ENCODE results near the gene P2RY2. TPM values are rescaled to one million over a fixed set of nuclear protein-coding genes. Genes with fewer than 3 reads are reported as not detected.

Gene P2RY2
- total RNA-seq (10 to 100 TPM; 18.7 to 90.9 (median 43.8) TPM), polyA plus RNA-seq (10 to 100 TPM; 43.8 to 50.9 (median 44.9) TPM)
- long read RNA-seq, donor 1, transcript P2RY2-203 (3 exons, 2,107 nt), result major isoform, 9 of 36 reads
- long read RNA-seq, donor 1, transcript P2RY2-202 (3 exons, 2,174 nt), result minor isoform, 8 of 36 reads
- long read RNA-seq, donor 1, partial matches to known transcripts, result 5 of 36 reads
- long read RNA-seq, donor 1, other reads (novel, unspliced or antisense), result 14 of 36 reads
- long read RNA-seq, donor 2, transcript P2RY2-203 (3 exons, 2,107 nt), result major isoform, 70 of 170 reads
- long read RNA-seq, donor 2, transcript P2RY2-202 (3 exons, 2,174 nt), result minor isoform, 31 of 170 reads
- long read RNA-seq, donor 2, partial matches to known transcripts, result 4 of 170 reads
- long read RNA-seq, donor 2, other reads (novel, unspliced or antisense), result 64 of 170 reads

DNA sequence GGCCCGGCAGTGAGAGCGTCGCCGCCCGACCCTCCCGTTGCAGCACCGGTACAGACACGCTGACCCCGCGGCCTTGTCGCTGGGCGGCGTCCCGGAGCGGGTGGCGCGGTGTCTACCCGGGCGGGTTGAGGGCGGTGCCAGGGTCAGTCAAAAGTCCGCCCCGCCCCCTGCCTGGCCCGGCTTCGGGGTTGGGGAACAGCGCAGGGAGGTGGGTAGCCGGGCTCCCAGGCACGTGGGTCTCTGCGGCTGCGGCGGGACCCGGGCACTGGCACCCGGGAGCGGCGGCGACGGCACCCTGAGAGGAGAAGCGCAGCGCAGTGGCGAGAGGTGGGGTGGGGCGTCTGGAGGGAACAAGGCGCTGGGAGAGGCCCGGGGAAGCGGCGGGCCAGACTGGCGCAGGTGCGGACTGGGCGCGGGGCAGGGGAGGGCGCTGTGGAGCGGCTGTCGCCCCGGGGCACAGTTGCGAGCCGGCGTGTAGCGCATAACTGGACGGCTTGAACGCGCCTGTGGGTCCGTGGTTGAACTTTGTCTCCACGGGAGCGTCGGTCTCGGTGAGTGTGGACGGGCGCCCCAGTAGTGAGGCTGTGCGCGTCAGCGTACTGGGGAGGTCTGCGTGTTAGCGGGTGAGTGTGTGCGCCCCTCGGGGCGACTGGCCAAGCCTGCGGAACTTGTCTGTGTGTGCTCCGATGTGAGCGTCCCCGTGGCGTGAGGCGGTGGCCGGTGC is at the start of gene P2RY2:
P2RY2 (plus strand) TSS at position 176 of the 724 bp plus-strand sequence. CDS start 15,879 bp downstream, outside the sequence.
- TF ChIP-seq, protein P1, sequence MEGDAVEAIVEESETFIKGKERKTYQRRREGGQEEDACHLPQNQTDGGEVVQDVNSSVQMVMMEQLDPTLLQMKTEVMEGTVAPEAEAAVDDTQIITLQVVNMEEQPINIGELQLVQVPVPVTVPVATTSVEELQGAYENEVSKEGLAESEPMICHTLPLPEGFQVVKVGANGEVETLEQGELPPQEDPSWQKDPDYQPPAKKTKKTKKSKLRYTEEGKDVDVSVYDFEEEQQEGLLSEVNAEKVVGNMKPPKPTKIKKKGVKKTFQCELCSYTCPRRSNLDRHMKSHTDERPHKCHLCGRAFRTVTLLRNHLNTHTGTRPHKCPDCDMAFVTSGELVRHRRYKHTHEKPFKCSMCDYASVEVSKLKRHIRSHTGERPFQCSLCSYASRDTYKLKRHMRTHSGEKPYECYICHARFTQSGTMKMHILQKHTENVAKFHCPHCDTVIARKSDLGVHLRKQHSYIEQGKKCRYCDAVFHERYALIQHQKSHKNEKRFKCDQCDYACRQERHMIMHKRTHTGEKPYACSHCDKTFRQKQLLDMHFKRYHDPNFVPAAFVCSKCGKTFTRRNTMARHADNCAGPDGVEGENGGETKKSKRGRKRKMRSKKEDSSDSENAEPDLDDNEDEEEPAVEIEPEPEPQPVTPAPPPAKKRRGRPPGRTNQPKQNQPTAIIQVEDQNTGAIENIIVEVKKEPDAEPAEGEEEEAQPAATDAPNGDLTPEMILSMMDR (IDR thresholded peaks at IDR 0.05), result peak; percentile 52
- peaks cover 73% of the 10 kb centered on the region for H3K4me1 ChIP-seq
- peak within 1 kb of the TSS; percentile 82 for H3K4me3 ChIP-seq
- H3K36me3 ChIP-seq (ENCODE audit: insufficient read depth in 1 of 2, low read depth in 1 of 2), result peaks cover 0 to 3% of the 10 kb centered on the region in 2 donors
- no peaks in the 10 kb centered on the region for H3K27me3 ChIP-seq (ENCODE audit: insufficient read depth in 3 of 3, low read length in 2 of 3)
- peak; percentile 77 to 81 (median 80) for ATAC-seq
- intact Hi-C loops (cut with DNase I), result loop anchor here (2.0 kb wide), 1 partner anchor 17 kb away; no protein-coding TSS in a partner anchor
- WGBS, 3 donors, result 0 to 1% (median 1%) methylated on average over 63 to 81 of the region's 81 CpGs
- H3K9me3 ChIP-seq, result no peaks in the 10 kb centered on the region
- peak within 1 kb of the TSS; percentile 95 for H3K27ac ChIP-seq
- DNase-seq, result peak; percentile 91 to 95

DNA sequence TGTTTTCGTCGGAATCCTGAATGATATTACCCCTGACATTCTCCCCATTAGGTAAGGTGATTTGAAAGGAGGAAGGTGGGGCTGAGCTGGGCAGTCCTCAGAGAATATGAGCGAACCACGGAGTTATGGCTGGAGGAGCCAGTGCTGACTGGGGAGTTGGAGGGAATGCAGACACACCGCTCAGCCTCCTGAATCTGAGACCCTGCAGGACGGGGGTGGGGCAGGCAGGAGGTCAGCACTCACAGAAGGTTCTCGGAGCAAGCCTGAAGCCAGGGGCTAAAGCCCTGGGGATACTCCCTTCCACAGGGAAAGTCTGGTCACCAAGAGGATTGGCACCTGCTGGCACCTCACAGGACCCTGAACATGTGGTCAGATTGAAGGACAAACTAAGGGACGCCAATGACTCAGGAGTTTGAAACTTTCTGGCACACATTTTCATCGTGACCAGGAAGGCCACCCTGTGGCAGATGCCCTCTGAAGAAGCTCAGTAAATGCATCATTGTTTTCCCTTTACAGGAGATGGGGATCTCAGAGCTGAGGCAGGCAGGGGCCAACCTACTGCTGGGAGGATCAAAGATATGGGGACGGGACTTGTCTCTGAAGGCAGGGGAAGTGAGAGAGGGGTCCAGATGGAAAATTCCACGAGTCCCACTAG is 49.0 kb upstream of the P2RY2 start:
- TF ChIP-seq, protein P1 (IDR thresholded peaks at IDR 0.05), result no peak
- Histone ChIP-seq H3K9me3 (no peaks in the 10 kb centered on the region), H3K36me3 (ENCODE audit: insufficient read depth in 1 of 2, low read depth in 1 of 2) (no peaks in the 10 kb centered on the region), H3K27me3 (ENCODE audit: insufficient read depth in 3 of 3, low read length in 2 of 3) (no peaks in the 10 kb centered on the region), H3K4me1 (peaks cover 13% of the 10 kb centered on the region), H3K4me3 (no peak overlapping the region), H3K27ac (peak overlapping the region; percentile 46)
- peak in 1 of 2 donors; percentile 60 for DNase-seq
- intact Hi-C loops (cut with DNase I), result no loop called here
- WGBS, 3 donors, result 57 to 66% (median 66%) methylated on average over 11 of the region's 11 CpGs
- ATAC-seq, result peak; percentile 62 to 80 (median 68)

DNA sequence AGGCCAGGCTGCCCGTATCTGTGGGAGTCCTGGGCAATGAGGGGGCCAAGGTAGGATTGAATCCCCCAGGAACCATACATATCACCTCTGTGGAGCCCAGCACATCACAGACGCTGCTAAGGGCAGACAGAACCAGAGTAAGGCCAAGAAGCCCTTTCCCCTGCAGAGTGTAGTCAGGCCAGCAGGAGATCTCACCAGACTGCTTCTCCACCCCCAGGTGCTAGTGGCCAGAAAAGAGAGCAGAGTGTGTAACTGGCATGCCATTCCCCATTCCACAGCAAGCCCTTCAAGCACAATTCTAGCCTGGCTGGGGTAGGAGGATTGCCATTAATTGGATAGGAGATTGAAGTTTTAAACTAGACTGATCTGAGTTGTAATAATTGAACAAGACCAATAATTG is 47.9 kb upstream of the P2RY2 start:
- Histone ChIP-seq H3K4me1 (peaks cover 13% of the 10 kb centered on the region), H3K36me3 (ENCODE audit: insufficient read depth in 1 of 2, low read depth in 1 of 2) (no peaks in the 10 kb centered on the region), H3K27ac (no peak overlapping the region), H3K27me3 (ENCODE audit: insufficient read depth in 3 of 3, low read length in 2 of 3) (no peaks in the 10 kb centered on the region), H3K9me3 (no peaks in the 10 kb centered on the region), H3K4me3 (no peak overlapping the region)
- 90 to 96% (median 94%) methylated on average over 2 of the region's 2 CpGs for WGBS, 3 donors
- TF ChIP-seq, protein P1 (IDR thresholded peaks at IDR 0.05), result no peak
- ATAC-seq (no peak), DNase-seq (peak in 1 of 2 donors; percentile 14)
- intact Hi-C loops (cut with DNase I), result no loop called here

DNA sequence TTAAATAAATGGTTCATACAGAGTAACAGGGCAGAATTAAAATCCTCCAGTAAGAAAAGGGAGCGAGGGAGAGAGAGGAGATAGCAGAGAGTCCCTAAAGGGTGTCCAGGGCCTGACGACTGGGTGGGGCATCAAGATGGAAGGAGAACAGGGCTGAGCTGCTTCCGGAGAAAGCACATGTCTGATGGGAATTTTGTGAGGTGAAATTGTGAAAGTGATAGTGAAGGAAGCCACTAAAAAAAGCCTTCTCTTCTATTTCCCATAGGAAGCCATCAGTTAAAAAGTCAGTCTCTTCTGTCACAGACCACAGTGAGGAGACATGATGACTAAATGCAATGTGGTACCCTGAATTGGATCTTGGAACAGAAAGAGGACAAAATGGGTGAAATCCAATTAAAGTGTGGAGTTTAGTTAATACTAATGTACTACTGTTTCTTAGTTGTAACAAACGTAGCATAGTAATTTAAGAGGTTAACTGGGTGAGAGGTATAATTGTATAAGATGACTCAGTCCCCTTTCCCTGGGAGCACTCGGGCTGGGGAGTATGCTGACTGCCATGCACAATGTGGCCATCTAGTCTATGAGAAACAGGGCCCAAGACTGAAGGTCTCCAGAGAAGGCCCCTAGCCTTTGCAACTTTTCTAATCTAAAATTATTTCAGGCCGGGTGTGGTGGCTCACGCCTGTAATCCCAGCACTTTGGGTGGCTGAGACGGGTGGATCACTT is 46.5 kb upstream of the P2RY2 start:
- TF ChIP-seq, protein P1 (IDR thresholded peaks at IDR 0.05), result no peak
- Histone ChIP-seq H3K36me3 (ENCODE audit: insufficient read depth in 1 of 2, low read depth in 1 of 2) (no peaks in the 10 kb centered on the region), H3K4me3 (no peak overlapping the region), H3K27me3 (ENCODE audit: insufficient read depth in 3 of 3, low read length in 2 of 3) (no peaks in the 10 kb centered on the region), H3K27ac (no peak overlapping the region), H3K9me3 (no peaks in the 10 kb centered on the region), H3K4me1 (peaks cover 18% of the 10 kb centered on the region)
- DNase-seq (peak in 1 of 2 donors; percentile 13), ATAC-seq (peak in 1 of 4 donors; percentile 29)
- intact Hi-C loops (cut with DNase I), result no loop called here
- 77 to 84% (median 79%) methylated on average over 8 of the region's 8 CpGs for WGBS, 3 donors

Data from psoas muscle (tissue), 8 donors.